Head of caudate nucleus (tissue), 42 donors: ENCODE data around the gene CRACR2B.

Experiments
- DNase-seq, 42 donors: peaks; one replicate each; pipeline versions ENCODE4 v3.0.0 to v3.0.0-alpha.2; 2020 to 2021; ENCODE audit warnings: mixed read lengths in 7 of 42
- intact Hi-C: fragments of 100-400 bp; cut with DNase I; formaldehyde crosslinking; loops from one replicate; pipeline ENCODE4 v1.15.0; 2022

CRACR2B gene

GRCh38 chr11:833849-834311, 6.2 kb downstream of the CRACR2B start:
- intact Hi-C loops: no loop called here
- no peak for DNase-seq

GRCh38 chr11:834371-835316, 6.9 kb downstream of the CRACR2B start:
- intact Hi-C loops: no loop called here
- peak in 8 of 42 donors; percentile 41 to 79 (median 58) for DNase-seq

- DNase-seq: no peak
- intact Hi-C loops: no loop called here
Measured at GRCh38 chr11:836274-836673, 8.6 kb downstream of the CRACR2B start.

- intact Hi-C loops: no loop called here
- no peak for DNase-seq
Measured at GRCh38 chr11:836700-837099, 9.0 kb downstream of the CRACR2B start.

GRCh38 chr11:837189-837989, 9.7 kb downstream of the CRACR2B start:
- intact Hi-C loops: no loop called here
- no peak for DNase-seq

GRCh38 chr11:837990-838307, 10.2 kb downstream of the CRACR2B start:
- intact Hi-C loops: no loop called here
- DNase-seq: no peak

- intact Hi-C loops: no loop called here
- DNase-seq: no peak
Measured at GRCh38 chr11:838441-839279, 10.9 kb downstream of the CRACR2B start.

- DNase-seq: no peak
Measured at GRCh38 chr11:839280-839623, 11.5 kb downstream of the CRACR2B start.

GRCh38 chr11:839875-840617, 12.3 kb downstream of the CRACR2B start:
- intact Hi-C loops: loop anchor here (10.0 kb wide), 1 partner anchor 85 kb away; the partner anchor contains the start of gene AP2A2
- no peak for DNase-seq

More at GRCh38 chr11:839280-839623, 11.5 kb downstream of the CRACR2B start:
- intact Hi-C loops: no loop called here

GRCh38 chr11:841981-842369, 14.3 kb downstream of the CRACR2B start:
- DNase-seq: no peak
- intact Hi-C loops: loop anchor here (10.0 kb wide), 1 partner anchor 83 kb away; the partner anchor contains the start of gene AP2A2

- intact Hi-C loops: loop anchor here (10.0 kb wide), 1 partner anchor 82 kb away; the partner anchor contains the start of gene AP2A2
- DNase-seq: peak; percentile 73 to 96 (median 91)
Measured at GRCh38 chr11:842370-843002, 14.8 kb downstream of the CRACR2B start, which contains the start of the genes POLR2L and TSPAN4. Gene POLR2L (minus strand): TSS chr11:842529. CDS start chr11:842508, 21 bp downstream. Gene TSPAN4 (plus strand): TSS chr11:842852. CDS start chr11:850305, 7,453 bp downstream.

- intact Hi-C loops: loop anchor here (10.0 kb wide), 1 partner anchor 82 kb away; the partner anchor contains the start of gene AP2A2
- no peak for DNase-seq
Measured at GRCh38 chr11:843086-843734, 15.5 kb downstream of the CRACR2B start.

GRCh38 chr11:843818-844692, 16.3 kb downstream of the CRACR2B start:
- DNase-seq: peak in 9 of 42 donors; percentile 34 to 68 (median 56)
- intact Hi-C loops: loop anchor here (10.0 kb wide), 1 partner anchor 81 kb away; the partner anchor contains the start of gene AP2A2

- intact Hi-C loops: loop anchor here (10.0 kb wide), 1 partner anchor 80 kb away; the partner anchor contains the start of gene AP2A2
- peak in 8 of 42 donors; percentile 47 to 69 (median 57) for DNase-seq
Measured at GRCh38 chr11:844693-845644, 17.2 kb downstream of the CRACR2B start.
